Endothelial cell of umbilical vein (primary cell): ENCODE results near the gene RSPH6A. TPM values are rescaled to one million over a fixed set of nuclear protein-coding genes. Genes with fewer than 3 reads are reported as not detected.

Experiments used
- BruUV-seq: library from RNA; stranded (reverse); fragments of 400-500 nt; replicated peaks from 2 replicates; lab custom pipeline; 2021; lab: Mats Ljungman, UMichigan
- CTCF ChIA-PET: fragments of 300-600, 350-600 bp; sonication (Branson Sonifier 250); formaldehyde crosslinking; loops from one replicate; lab custom pipeline; 2021; ENCODE audit warnings: antibody characterized with exemption, inconsistent platforms; lab: Charles Lee
- POLR2A ChIA-PET: fragments of 300-600, 350-600 bp; sonication (Branson Sonifier 250); formaldehyde crosslinking; loops from one replicate; lab custom pipeline; 2021; ENCODE audit warnings: antibody characterized with exemption, inconsistent platforms; lab: Charles Lee
- DNase-seq: peaks from one replicate; pipeline ENCODE4 v3.0.0-alpha.2; 2011; ENCODE audit warnings: low read depth, low spot score
- FAIRE-seq: peaks from 2 replicates; lab custom pipeline; 2011; peaks lifted over from hg19 to GRCh38; lab: Jason Lieb, UNC
- H2AFZ ChIP-seq: 2 replicates; pipeline ENCODE4 v1.6.0; 2012; ENCODE audit warnings: low read depth, low read length, control low read depth, inconsistent platforms
- H3K27ac ChIP-seq: 2 replicates; pipeline ENCODE4 v1.5.1; 2011; ENCODE audit warnings: low read depth, mild to moderate bottlenecking, control low read depth, low read length, moderate library complexity; ENCODE audit not compliant: insufficient read depth
- H3K27me3 ChIP-seq, 2 experiments: 2 replicates each; pipeline versions ENCODE4 v1.6.0 to v1.6.1; 2011; ENCODE audit warnings: low read length in 2 of 2, mixed read lengths in 1 of 2; ENCODE audit not compliant: control insufficient read depth in 2 of 2, insufficient read depth in 2 of 2
- H3K36me3 ChIP-seq, 2 experiments: 2 replicates in 1 of 2; 3 replicates in 1 of 2; pipeline ENCODE4 v1.5.1; 2011; ENCODE audit warnings: low read length in 2 of 2, mild to moderate bottlenecking in 1 of 2, moderate library complexity in 1 of 2; ENCODE audit not compliant: control insufficient read depth in 2 of 2, insufficient read depth in 2 of 2; ENCODE audit errors: extremely low read depth in 1 of 2
- H3K4me1 ChIP-seq: 3 replicates; pipeline ENCODE4 v1.5.1; 2011; ENCODE audit warnings: mild to moderate bottlenecking, low read length; ENCODE audit not compliant: control insufficient read depth, insufficient read depth; ENCODE audit errors: extremely low read depth
- H3K4me2 ChIP-seq: 2 replicates; pipeline ENCODE4 v1.6.1; 2011; ENCODE audit warnings: low read length, control low read depth, mixed read lengths; ENCODE audit not compliant: insufficient read depth
- H3K4me3 ChIP-seq, 3 experiments: fragments of 200-600 bp in 1 of 3; sonication (generic), shearing (Covaris generic) in 1 of 3; replicated peaks in 1 of 3; 2 replicates each; pipeline ENCODE4 v1.5.1; 2011 to 2016; ENCODE audit warnings: control low read depth in 3 of 3, low read length in 3 of 3, mild to moderate bottlenecking in 2 of 3, inconsistent platforms in 1 of 3, low read depth in 1 of 3, moderate library complexity in 1 of 3; ENCODE audit not compliant: insufficient read depth in 1 of 3
- H3K79me2 ChIP-seq: 2 replicates; pipeline ENCODE4 v1.6.0; 2012; ENCODE audit warnings: low read length, inconsistent platforms; ENCODE audit not compliant: control insufficient read depth, insufficient read depth
- H3K9ac ChIP-seq: replicated peaks from 2 replicates; pipeline ENCODE3; 2011; ENCODE audit warnings: low read length, control low read depth; ENCODE audit not compliant: insufficient read depth; ENCODE audit errors: extremely low read depth
- H3K9me1 ChIP-seq: replicated peaks from 3 replicates; pipeline ENCODE4 v1.6.0; 2011; ENCODE audit warnings: mild to moderate bottlenecking, low read length; ENCODE audit not compliant: control insufficient read depth, insufficient read depth; ENCODE audit errors: extremely low read depth
- H3K9me3 ChIP-seq: replicated peaks from 2 replicates; pipeline ENCODE4 v1.5.1; 2012; ENCODE audit warnings: low read length, inconsistent platforms; ENCODE audit not compliant: control insufficient read depth, insufficient read depth
- H4K20me1 ChIP-seq: replicated peaks from 2 replicates; pipeline ENCODE3; 2011; ENCODE audit warnings: mild to moderate bottlenecking, low read length; ENCODE audit not compliant: control insufficient read depth, insufficient read depth; ENCODE audit errors: extremely low read depth
- CTCF ChIP-seq, 2 donors: IDR thresholded peaks; 1 replicate in 1 of 2; 2 replicates in 1 of 2; pipeline ENCODE4 v1.5.1; 2011; ENCODE audit warnings: low read length in 2 of 2, mild to moderate bottlenecking in 2 of 2, moderate library complexity in 2 of 2, control low read depth in 1 of 2, inconsistent platforms in 1 of 2, low read depth in 1 of 2; ENCODE audit not compliant: insufficient read depth in 1 of 2; ENCODE audit errors: extremely low read depth in 1 of 2
- EZH2 ChIP-seq: IDR thresholded peaks from 2 replicates; pipeline ENCODE4 v1.6.1; 2012; ENCODE audit warnings: borderline replicate concordance, low read depth, mild to moderate bottlenecking, moderate library complexity, low read length, inconsistent platforms; ENCODE audit not compliant: severe bottlenecking
- FOS ChIP-seq: IDR thresholded peaks from 2 replicates; pipeline ENCODE4 v1.6.1; 2011; ENCODE audit warnings: mild to moderate bottlenecking, low read length, moderate library complexity, borderline replicate concordance; ENCODE audit not compliant: insufficient read depth
- GATA2 ChIP-seq: IDR thresholded peaks from 2 replicates; pipeline ENCODE4 v1.7.0; 2011; ENCODE audit warnings: low read depth, mild to moderate bottlenecking, moderate library complexity, mixed read lengths, low read length; ENCODE audit not compliant: insufficient read length, insufficient read depth
- JUN ChIP-seq: IDR thresholded peaks from 2 replicates; pipeline ENCODE4 v1.6.1; 2011; ENCODE audit warnings: borderline replicate concordance, low read depth; ENCODE audit not compliant: insufficient read length, insufficient read depth
- MYC ChIP-seq: IDR thresholded peaks from one replicate; pipeline ENCODE4 v1.6.1; 2011; ENCODE audit warnings: mild to moderate bottlenecking, low read depth, low read length
- POLR2A ChIP-seq: IDR thresholded peaks from 2 replicates; pipeline ENCODE4 v1.6.1; 2012; ENCODE audit warnings: low read depth, mild to moderate bottlenecking, control low read depth, low read length
- POLR2AphosphoS5 ChIP-seq: IDR thresholded peaks from 2 replicates; pipeline ENCODE4 v1.6.1; 2012; ENCODE audit warnings: low read depth, mild to moderate bottlenecking, control low read depth, low read length, moderate library complexity; ENCODE audit not compliant: insufficient read depth
- dilution Hi-C: fragments of 300-500 bp; cut with MboI; formaldehyde crosslinking; loops from one replicate; pipeline ENCODE4 v1.15.0; 2019; ENCODE audit warnings: low sequenced_read_pairs; ENCODE audit not compliant: extremely low pct_ligation_motif_present
- intact Hi-C: fragments of 100-400 bp; cut with micrococcal nuclease; formaldehyde crosslinking; loops from one replicate; pipeline ENCODE4 v1.10.0; 2022
- polyA plus RNA-seq, 4 experiments: library from polyadenylated mRNA; depleted of rRNA in 3 of 4; stranded (reverse) in 3 of 4; unstranded in 1 of 4; fragments of >200 nt; gene quantifications; 2 replicates each; pipeline versions ENCODE4 v1.2.1 to v1.2.3, GENCODE V29; 2011 to 2012; ENCODE audit warnings: missing spikeins in 1 of 4
- total RNA-seq: library from RNA; stranded (reverse); gene quantifications from 2 replicates; pipeline ENCODE4 v1.2.3, GENCODE V29; 2021
- TF ChIP-seq, protein P1 (sequence below): IDR thresholded peaks from 2 replicates; pipeline ENCODE4 v1.6.1; 2011; ENCODE audit not compliant: insufficient read depth, insufficient read length

The RSPH6A gene
- total and polyA plus RNA-seq, 2 donors (not counting 3 experiments of a cell fraction or from before 2014, with no cell fraction given), result 0.03 to 0.62 TPM

DNA sequence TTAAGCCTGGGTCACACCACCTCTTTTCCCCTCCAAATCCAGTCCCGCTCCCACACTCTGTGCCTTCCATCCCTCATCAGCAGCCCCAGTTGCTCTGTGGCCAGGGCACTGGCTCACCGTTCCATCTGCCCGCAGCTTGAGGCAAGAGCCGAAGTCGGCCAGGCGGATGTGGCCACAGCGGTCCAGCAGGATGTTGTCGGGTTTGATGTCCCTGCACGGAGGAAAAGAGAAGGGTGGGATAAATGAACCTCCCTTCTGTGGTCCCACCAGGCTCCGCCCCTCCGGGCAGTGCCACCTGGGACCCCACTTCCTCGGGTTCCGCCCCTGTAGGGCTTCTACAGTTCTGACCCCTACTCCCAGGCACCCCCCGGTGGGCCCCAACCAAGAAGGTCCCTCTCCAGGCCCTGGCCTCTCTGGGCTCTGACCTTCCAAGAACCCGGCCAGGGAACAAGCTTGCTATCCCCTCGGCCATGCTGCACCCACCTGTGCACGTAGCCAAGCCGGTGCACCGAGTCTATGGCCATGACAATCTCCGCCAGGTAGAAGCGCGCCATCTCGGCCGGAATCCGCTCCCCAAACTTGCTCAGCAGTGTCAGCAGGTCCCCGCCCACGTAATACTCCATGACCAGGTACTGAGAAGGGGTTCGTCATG lies 37.0 kb downstream of the RSPH6A start:
- DNase-seq (no peak), FAIRE-seq (no peak)
- TF ChIP-seq CTCF (IDR thresholded peaks at IDR 0.05; ENCODE audit: extremely low read depth in 1 of 2, insufficient read depth in 1 of 2, low read depth in 1 of 2, low read length in 2 of 2) (no peak), EZH2 (no peak)
- Histone ChIP-seq H3K9me1 (no peaks in the 10 kb centered on the region), H3K4me3 (no peak overlapping the region), H3K4me2 (no peak overlapping the region), H3K27me3 (no peaks in the 10 kb centered on the region), H3K4me1 (peaks cover 5% of the 10 kb centered on the region), H2AFZ (no peak overlapping the region), H3K79me2 (no peaks in the 10 kb centered on the region), H3K9ac (no peak overlapping the region), H3K36me3 (peaks cover 3 to 15% of the 10 kb centered on the region in 2 experiments), H4K20me1 (no peaks in the 10 kb centered on the region), H3K27ac (no peak overlapping the region), H3K9me3 (no peaks in the 10 kb centered on the region)
- dilution Hi-C loops, result no loop called here
- ChIA-PET CTCF (no interaction called here), POLR2A (no interaction called here)
- BruUV-seq, result no TSS peak
- intact Hi-C loops, result no loop called here

DNA sequence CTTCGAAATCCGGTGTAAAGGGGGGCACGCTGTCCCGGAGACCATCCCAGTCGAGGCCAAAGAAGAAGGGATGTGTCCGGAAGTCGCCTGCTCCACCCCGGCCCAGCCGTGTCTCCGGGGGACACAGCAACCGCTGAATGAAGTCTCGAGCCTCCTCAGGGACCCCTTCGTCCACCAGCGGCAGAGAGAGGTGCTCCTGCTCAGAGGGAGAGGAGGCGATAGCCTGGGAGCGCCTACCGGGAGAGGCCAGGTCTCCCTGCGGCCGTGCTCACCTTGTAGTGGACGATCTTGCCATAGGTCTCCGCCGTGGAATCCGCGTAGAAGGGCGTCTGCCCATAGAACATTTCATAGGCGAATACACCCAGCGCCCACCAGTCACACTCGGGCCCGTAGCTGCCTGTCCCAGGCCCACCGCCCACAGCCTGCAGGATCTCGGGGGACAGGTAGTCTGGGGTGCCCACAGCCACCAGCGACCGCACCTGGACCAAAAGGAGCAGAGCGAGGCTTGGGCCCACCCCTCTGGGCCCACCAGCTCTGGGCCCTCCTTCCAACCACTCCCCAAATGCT lies 37.6 kb downstream of the RSPH6A start:
- peaks cover 3 to 15% of the 10 kb centered on the region in 2 experiments for H3K36me3 ChIP-seq
- no peak overlapping the region for H2AFZ ChIP-seq
- ChIA-PET CTCF (no interaction called here), POLR2A (no interaction called here)
- no peak overlapping the region for H3K4me3 ChIP-seq
- peaks cover 5% of the 10 kb centered on the region for H3K4me1 ChIP-seq
- dilution Hi-C loops, result no loop called here
- DNase-seq (no peak), FAIRE-seq (no peak)
- BruUV-seq, result no TSS peak
- no peak for TF ChIP-seq JUN
- TF ChIP-seq POLR2AphosphoS5, result no peak
- TF ChIP-seq MYC, result no peak
- TF ChIP-seq FOS, result no peak
- no peak for TF ChIP-seq GATA2
- TF ChIP-seq, protein P1, sequence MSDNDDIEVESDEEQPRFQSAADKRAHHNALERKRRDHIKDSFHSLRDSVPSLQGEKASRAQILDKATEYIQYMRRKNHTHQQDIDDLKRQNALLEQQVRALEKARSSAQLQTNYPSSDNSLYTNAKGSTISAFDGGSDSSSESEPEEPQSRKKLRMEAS, result no peak
- TF ChIP-seq POLR2A, result no peak
- H3K9me3 ChIP-seq, result no peaks in the 10 kb centered on the region
- H3K9ac ChIP-seq, result no peak overlapping the region
- no peaks in the 10 kb centered on the region for H4K20me1 ChIP-seq
- H3K9me1 ChIP-seq, result no peaks in the 10 kb centered on the region
- no peak overlapping the region for H3K27ac ChIP-seq
- intact Hi-C loops, result no loop called here
- H3K4me2 ChIP-seq, result no peak overlapping the region
- no peaks in the 10 kb centered on the region for H3K27me3 ChIP-seq
- no peaks in the 10 kb centered on the region for H3K79me2 ChIP-seq
